Ovary (tissue), 9 donors: ENCODE measurements around the gene SLIT1. TPM values are rescaled to one million over a fixed set of nuclear protein-coding genes. Genes with fewer than 3 reads are reported as not detected.

Source experiments
- DNase-seq, 5 donors: peaks; one replicate each; pipeline ENCODE4 v3.0.0-alpha.2; 2019 to 2020
- H3K27ac ChIP-seq, 2 donors: fragments of 200-600 bp; one replicate each; pipeline versions ENCODE4 v1.5.1 to v1.8.0; 2019 to 2022
- H3K27me3 ChIP-seq: fragments of 200-600 bp; one replicate; pipeline ENCODE4 v1.8.0; 2022
- H3K36me3 ChIP-seq: fragments of 200-600 bp; sonication (generic); one replicate; pipeline ENCODE4 v1.5.1; 2019
- H3K4me1 ChIP-seq: one replicate; pipeline ENCODE4 v1.8.1; 2013; ENCODE audit warnings: mild to moderate bottlenecking, moderate library complexity; ENCODE audit not compliant: insufficient read depth
- H3K4me3 ChIP-seq: fragments of 200-600 bp; sonication (generic); one replicate; pipeline ENCODE4 v1.5.1; 2017
- H3K9me3 ChIP-seq, 2 donors: fragments of 200-600 bp in 1 of 2; sonication (generic) in 1 of 2; one replicate each; pipeline versions ENCODE4 v1.5.1 to v1.8.1; 2013 to 2019; ENCODE audit warnings: mild to moderate bottlenecking in 1 of 2, moderate library complexity in 1 of 2
- CTCF ChIP-seq, 3 donors: fragments of 450-650 bp in 2 of 3; fragments of 200-600 bp in 1 of 3; IDR thresholded peaks; one replicate each; pipeline versions ENCODE4 v1.5.1 to v1.8.0; 2016 to 2022; ENCODE audit warnings: antibody characterized with exemption in 3 of 3, mild to moderate bottlenecking in 1 of 3
- EP300 ChIP-seq: sonication (generic); formaldehyde crosslinking; IDR thresholded peaks from one replicate; pipeline ENCODE4 v1.6.1; 2017; ENCODE audit warnings: antibody characterized with exemption
- POLR2A ChIP-seq: fragments of 450-650 bp; IDR thresholded peaks from one replicate; pipeline ENCODE4 v1.6.1; 2017; ENCODE audit warnings: antibody characterized with exemption, mild to moderate bottlenecking, moderate library complexity
- WGBS, 3 donors: extraction: QIAGEN DNeasy Blood & Tissue Kit in 1 of 3; methylation state at CpG; one replicate each; pipeline versions ENCODE4 v1.1.5 to v1.1.7; 2013 to 2017; 5-methylcytosine and 5-hydroxymethylcytosine counted together
- intact Hi-C, 4 donors: fragments of 100-400 bp; cut with DNase I; formaldehyde crosslinking; loops; one replicate each; pipeline versions ENCODE4 v1.11.0 to v1.15.1; 2022 to 2023
- polyA plus RNA-seq, 2 donors: library from polyadenylated mRNA; stranded (reverse); fragments of 200-250 nt in 1 of 2; fragments of 350-450 nt in 1 of 2; fragmentation: Illumina TruSeq in 1 of 2; extraction: RNeasy Lipid Tissue Mini Kit (QIAGEN cat#74804) in 1 of 2; gene quantifications; one replicate each; pipeline ENCODE4 v1.2.3, GENCODE V29; 2013 to 2014
- total RNA-seq, 7 donors: library from RNA; depleted of rRNA in 2 of 7; stranded (reverse); fragments of >200 nt in 2 of 7; fragmentation: NEBNext Ultra II Directional in 3 of 7; extraction: Animal tissue kit (Norgen Biotek cat#: 25700) in 3 of 7; gene quantifications; one replicate each; pipeline versions ENCODE4 v1.1.0 to v1.2.4, GENCODE V29; 2016 to 2023
- donor health status: DM: no; HTN: no; CAD: no; lungs with moderate emphysema.
- donor health status: DM: no; HTN: no; CAD: no.
- donor health status: Bipolar disorder and iron deficiency.
- donor health status: DM: yes; HTN: yes; CAD: no.
- donor health status: DM: no; HTN: no; CAD: no.
- donor health status: DM: yes; HTN: yes; CAD: no.

SLIT1 gene
- total and polyA plus RNA-seq, 9 donors, result under 0.01 to 0.62 (median 0.25) TPM

GRCh38 chr10:96964131-96964530, 221.6 kb downstream of the SLIT1 start:
- Histone ChIP-seq H3K4me3 (no peak overlapping the region), H3K27me3 (no peaks in the 10 kb centered on the region), H3K36me3 (no peaks in the 10 kb centered on the region), H3K9me3 (no peaks in the 10 kb centered on the region), H3K4me1 (no peaks in the 10 kb centered on the region), H3K27ac (no peak overlapping the region)
- TF ChIP-seq POLR2A (no peak), EP300 (no peak), CTCF (IDR thresholded peaks at IDR 0.05) (no peak)
- DNase-seq, result no peak
- 91 to 97% (median 96%) methylated on average over 2 of the region's 2 CpGs for WGBS, 3 donors
- intact Hi-C loops, result no loop called here

- no peaks in the 10 kb centered on the region for H3K9me3 ChIP-seq
- no peak overlapping the region for H3K27ac ChIP-seq
- H3K27me3 ChIP-seq, result no peaks in the 10 kb centered on the region
- no peak for DNase-seq
- H3K36me3 ChIP-seq, result no peaks in the 10 kb centered on the region
- 90 to 93% (median 92%) methylated on average over 2 of the region's 2 CpGs for WGBS, 3 donors
- no peak overlapping the region for H3K4me3 ChIP-seq
- TF ChIP-seq CTCF (IDR thresholded peaks at IDR 0.05) (no peak), EP300 (no peak)
- intact Hi-C loops, result no loop called here
- H3K4me1 ChIP-seq, result no peaks in the 10 kb centered on the region
These were observed 224.9 kb downstream of the SLIT1 start for GRCh38 chr10:96960872-96961271.

GRCh38 chr10:96959733-96960132, 226.0 kb downstream of the SLIT1 start:
- no peak for DNase-seq
- Histone ChIP-seq H3K36me3 (no peaks in the 10 kb centered on the region), H3K27ac (no peak overlapping the region), H3K9me3 (no peaks in the 10 kb centered on the region), H3K27me3 (no peaks in the 10 kb centered on the region), H3K4me3 (no peak overlapping the region), H3K4me1 (no peaks in the 10 kb centered on the region)
- TF ChIP-seq EP300, result no peak
- no peak for TF ChIP-seq POLR2A
- TF ChIP-seq CTCF (IDR thresholded peaks at IDR 0.05), result no peak
- WGBS, 3 donors, result 67 to 88% (median 84%) methylated on average over 1 of the region's 1 CpG
- intact Hi-C loops, result no loop called here

- no peak for TF ChIP-seq EP300
- TF ChIP-seq CTCF (IDR thresholded peaks at IDR 0.05), result no peak
- no peak for TF ChIP-seq POLR2A
- DNase-seq, result no peak
- no peaks in the 10 kb centered on the region for H3K4me1 ChIP-seq
- H3K9me3 ChIP-seq, result no peaks in the 10 kb centered on the region
- H3K4me3 ChIP-seq, result no peak overlapping the region
- no peaks in the 10 kb centered on the region for H3K36me3 ChIP-seq
- no peak overlapping the region for H3K27ac ChIP-seq
- intact Hi-C loops, result no loop called here
- no peaks in the 10 kb centered on the region for H3K27me3 ChIP-seq
- 95 to 99% (median 96%) methylated on average over 2 of the region's 2 CpGs for WGBS, 3 donors
These were observed 227.7 kb downstream of the SLIT1 start for GRCh38 chr10:96958071-96958470.

GRCh38 chr10:96955794-96956193, 230.0 kb downstream of the SLIT1 start:
- Histone ChIP-seq H3K36me3 (no peaks in the 10 kb centered on the region), H3K4me3 (no peak overlapping the region), H3K27ac (no peak overlapping the region), H3K4me1 (no peaks in the 10 kb centered on the region), H3K27me3 (no peaks in the 10 kb centered on the region), H3K9me3 (no peaks in the 10 kb centered on the region)
- 83 to 89% (median 86%) methylated on average over 4 of the region's 4 CpGs for WGBS, 3 donors
- TF ChIP-seq POLR2A (no peak), CTCF (IDR thresholded peaks at IDR 0.05) (no peak)
- no peak for DNase-seq
- intact Hi-C loops, result no loop called here
